Measurements from ENCODE around the gene UNC119. TPM values are rescaled to one million over a fixed set of nuclear protein-coding genes. Genes with fewer than 3 reads are reported as not detected.

UNC119 gene
- total RNA-seq, 1 experiment from 2014 or later = 43.2 TPM

- no peak overlapping the region for H3K9ac ChIP-seq (ENCODE audit: low read length)
- peaks cover 3 to 8% of the 10 kb centered on the region in 2 experiments; a peak in 2 of 4 replicates for H3K36me3 ChIP-seq (ENCODE audit: control insufficient read depth in 1 of 2, insufficient read depth in 2 of 2, low read length in 2 of 2)
- H3K4me2 ChIP-seq (ENCODE audit: low read length) = no peak overlapping the region
- BruUV-seq (replicated peaks) = no TSS peak
- H3K4me1 ChIP-seq (ENCODE audit: control insufficient read depth in 1 of 2, insufficient read depth in 2 of 2, low read length in 2 of 2) = peaks cover 6 to 30% of the 10 kb centered on the region in 2 experiments
- ATAC-seq (no peak), DNase-seq (ENCODE audit: low read depth, low spot score) (no peak)
- H3K27me3 ChIP-seq (ENCODE audit: insufficient read depth, low read length) = no peaks in the 10 kb centered on the region
- no peaks in the 10 kb centered on the region for H3K9me3 ChIP-seq (ENCODE audit: control insufficient read depth in 1 of 2, insufficient read depth in 1 of 2, low read depth in 1 of 2, low read length in 2 of 2)
- H3K9me2 ChIP-seq (ENCODE audit: insufficient read depth) = no peaks in the 10 kb centered on the region
- RAD21 ChIA-PET (ENCODE audit: low non-redundant PET in 1 of 2, low total read pairs in 2 of 2, uncharacterized antibody in 2 of 2, unreplicated experiment in 2 of 2) = no interaction called here
- CTCF ChIA-PET = no interaction called here
- H3K27ac ChIP-seq (ENCODE audit: low read depth, low read length) = no peak overlapping the region
- peaks cover 34% of the 10 kb centered on the region for H3K79me2 ChIP-seq (ENCODE audit: insufficient read depth, low read length)
- H3K4me3 ChIP-seq (replicated peaks in 1 of 2; ENCODE audit: low read depth in 1 of 2, low read length in 2 of 2) = no peak overlapping the region
- intact Hi-C loops (cut with micrococcal nuclease) = no loop called here
- H4K20me1 ChIP-seq (ENCODE audit: insufficient read depth) = no peaks in the 10 kb centered on the region
- POLR2A ChIA-PET = no interaction called here
- TF ChIP-seq SIN3A (IDR thresholded peaks at IDR 0.05; ENCODE audit: low read depth) (no peak), CTCF (IDR thresholded peaks at IDR 0.05 in 2 of 3, conservative IDR thresholded peaks at IDR 0.05 in 1 of 3; ENCODE audit: borderline replicate concordance in 1 of 3, insufficient read depth in 1 of 3, low read depth in 2 of 3, low read length in 2 of 3) (no peak), TCF7L2 (IDR thresholded peaks at IDR 0.05; ENCODE audit: borderline replicate concordance, extremely low read depth, insufficient read depth, insufficient read length) (no peak), SRF (IDR thresholded peaks at IDR 0.05; ENCODE audit: low read depth) (no peak), ZBTB33 (IDR thresholded peaks at IDR 0.05; ENCODE audit: extremely low read depth, insufficient replicate concordance, low read length) (no peak), ZFX (IDR thresholded peaks at IDR 0.05) (no peak), ZNF274 (IDR thresholded peaks at IDR 0.05; ENCODE audit: low read depth, low read length) (no peak), EZH2 (IDR thresholded peaks at IDR 0.05) (no peak), SP1 (IDR thresholded peaks at IDR 0.05; ENCODE audit: low read depth) (no peak), EGR1 (IDR thresholded peaks at IDR 0.05; ENCODE audit: low read depth) (no peak), RAD21 (IDR thresholded peaks at IDR 0.05; ENCODE audit: low read depth) (no peak)
- TF ChIP-seq, protein P1, sequence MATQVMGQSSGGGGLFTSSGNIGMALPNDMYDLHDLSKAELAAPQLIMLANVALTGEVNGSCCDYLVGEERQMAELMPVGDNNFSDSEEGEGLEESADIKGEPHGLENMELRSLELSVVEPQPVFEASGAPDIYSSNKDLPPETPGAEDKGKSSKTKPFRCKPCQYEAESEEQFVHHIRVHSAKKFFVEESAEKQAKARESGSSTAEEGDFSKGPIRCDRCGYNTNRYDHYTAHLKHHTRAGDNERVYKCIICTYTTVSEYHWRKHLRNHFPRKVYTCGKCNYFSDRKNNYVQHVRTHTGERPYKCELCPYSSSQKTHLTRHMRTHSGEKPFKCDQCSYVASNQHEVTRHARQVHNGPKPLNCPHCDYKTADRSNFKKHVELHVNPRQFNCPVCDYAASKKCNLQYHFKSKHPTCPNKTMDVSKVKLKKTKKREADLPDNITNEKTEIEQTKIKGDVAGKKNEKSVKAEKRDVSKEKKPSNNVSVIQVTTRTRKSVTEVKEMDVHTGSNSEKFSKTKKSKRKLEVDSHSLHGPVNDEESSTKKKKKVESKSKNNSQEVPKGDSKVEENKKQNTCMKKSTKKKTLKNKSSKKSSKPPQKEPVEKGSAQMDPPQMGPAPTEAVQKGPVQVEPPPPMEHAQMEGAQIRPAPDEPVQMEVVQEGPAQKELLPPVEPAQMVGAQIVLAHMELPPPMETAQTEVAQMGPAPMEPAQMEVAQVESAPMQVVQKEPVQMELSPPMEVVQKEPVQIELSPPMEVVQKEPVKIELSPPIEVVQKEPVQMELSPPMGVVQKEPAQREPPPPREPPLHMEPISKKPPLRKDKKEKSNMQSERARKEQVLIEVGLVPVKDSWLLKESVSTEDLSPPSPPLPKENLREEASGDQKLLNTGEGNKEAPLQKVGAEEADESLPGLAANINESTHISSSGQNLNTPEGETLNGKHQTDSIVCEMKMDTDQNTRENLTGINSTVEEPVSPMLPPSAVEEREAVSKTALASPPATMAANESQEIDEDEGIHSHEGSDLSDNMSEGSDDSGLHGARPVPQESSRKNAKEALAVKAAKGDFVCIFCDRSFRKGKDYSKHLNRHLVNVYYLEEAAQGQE (IDR thresholded peaks at IDR 0.05; ENCODE audit: low read depth) = no peak
- TF ChIP-seq, protein P2, sequence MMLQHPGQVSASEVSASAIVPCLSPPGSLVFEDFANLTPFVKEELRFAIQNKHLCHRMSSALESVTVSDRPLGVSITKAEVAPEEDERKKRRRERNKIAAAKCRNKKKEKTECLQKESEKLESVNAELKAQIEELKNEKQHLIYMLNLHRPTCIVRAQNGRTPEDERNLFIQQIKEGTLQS (IDR thresholded peaks at IDR 0.05) = no peak
- H2AFZ ChIP-seq (ENCODE audit: low read depth, low read length, poor library complexity, severe bottlenecking) = no peak overlapping the region
Observed at GRCh38 chr17:28567604-28568003, 15.2 kb upstream of the UNC119 start.

Data from HCT116 (cell line).